ENCODE measurements around the gene HOXB1. TPM values are rescaled to one million over a fixed set of nuclear protein-coding genes. Genes with fewer than 3 reads are reported as not detected.

The HOXB1 gene
- total and polyA plus RNA-seq, 2 of the 13 experiments (the other 11 are each of a cell fraction or from before 2014, with no cell fraction given): not detected

- Histone ChIP-seq H3K9ac (ENCODE audit: insufficient read depth, low read depth, low read length) (no peak overlapping the region), H3K27me3 (ENCODE audit: control insufficient read depth in 1 of 2, insufficient read depth in 2 of 2, low read length in 2 of 2) (peaks cover 0 to 17% of the 10 kb centered on the region in 2 experiments; a peak in 1 of 5 replicates), H4K20me1 (ENCODE audit: insufficient read depth, low read length) (no peaks in the 10 kb centered on the region), H3K27ac (ENCODE audit: extremely low read length, insufficient read depth, low read length) (no peak overlapping the region), H3K4me1 (ENCODE audit: insufficient read depth, low read length) (no peaks in the 10 kb centered on the region), H3K79me2 (ENCODE audit: insufficient read depth, low read length) (no peaks in the 10 kb centered on the region), H3K4me2 (ENCODE audit: low read depth, low read length) (no peak overlapping the region), H2AFZ (ENCODE audit: low read length) (no peak overlapping the region), H3K9me3 (ENCODE audit: low read length) (no peaks in the 10 kb centered on the region), H3K4me3 (replicated peaks in 1 of 3; ENCODE audit: insufficient read depth in 1 of 3, low read depth in 2 of 3, low read length in 3 of 3) (no peak overlapping the region), H3K36me3 (replicated peaks in 1 of 2; ENCODE audit: control insufficient read depth in 1 of 2, insufficient read depth in 2 of 2, low read length in 2 of 2) (no peaks in the 10 kb centered on the region)
- ChIA-PET CTCF (ENCODE audit: low intra/inter-chr PET ratio, low total read pairs) (no interaction called here), POLR2A (no interaction called here)
- in situ Hi-C loops (cut with HindIII; ENCODE audit: extremely low pct_ligation_motif_present, low pct_unique_long_range_greater_than_20kb) (no loop called here), intact Hi-C loops (cut with micrococcal nuclease; ENCODE audit: unreplicated experiment) (no loop called here)
- FAIRE-seq (no peak), DNase-seq (ENCODE audit: low spot score) (no peak), ATAC-seq (no peak)
- WGBS (ENCODE audit: low lambda C conversion rate): 0% methylated on average over 6 of the region's 6 CpGs
- TF ChIP-seq MAFK (conservative IDR thresholded peaks at IDR 0.05 in 1 of 2, IDR thresholded peaks at IDR 0.05 in 1 of 2; ENCODE audit: low read length in 2 of 2): peak; percentile 30 to 59
- no peak for TF ChIP-seq ZNF260 (CRISPR knock-in tag; IDR thresholded peaks at IDR 0.05; ENCODE audit: borderline replicate concordance, low read depth)
- no TSS peak for BruUV-seq (replicated peaks)
Measured at GRCh38 chr17:48513666-48514455, 16.9 kb downstream of the HOXB1 start.

DNA sequence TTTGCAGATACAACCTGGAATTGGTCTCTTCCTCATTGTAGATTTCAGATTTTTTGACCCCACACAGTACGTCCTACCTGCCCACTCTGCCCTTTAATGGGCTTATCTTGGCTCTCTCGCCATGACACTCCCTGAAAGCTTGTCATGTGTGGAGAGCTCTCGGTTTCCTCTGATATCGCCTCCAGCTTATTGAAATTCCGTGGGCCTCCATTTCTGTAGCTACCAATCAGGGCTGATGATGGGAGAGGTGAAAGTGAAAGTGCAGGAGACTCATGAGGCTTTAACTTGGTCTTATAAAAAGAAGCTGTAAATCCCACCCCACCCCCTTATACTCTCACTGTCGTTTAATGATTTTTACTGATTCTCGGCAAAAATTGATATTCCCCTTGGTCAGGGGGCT is 17.7 kb downstream of the HOXB1 start:
- ChIA-PET POLR2A (no interaction called here), CTCF (ENCODE audit: low intra/inter-chr PET ratio, low total read pairs) (no interaction called here)
- peaks cover 0 to 17% of the 10 kb centered on the region in 2 experiments; a peak in 1 of 5 replicates for H3K27me3 ChIP-seq (ENCODE audit: control insufficient read depth in 1 of 2, insufficient read depth in 2 of 2, low read length in 2 of 2)
- no peaks in the 10 kb centered on the region for H3K36me3 ChIP-seq (replicated peaks in 1 of 2; ENCODE audit: control insufficient read depth in 1 of 2, insufficient read depth in 2 of 2, low read length in 2 of 2)
- H3K9ac ChIP-seq (ENCODE audit: insufficient read depth, low read depth, low read length): no peak overlapping the region
- no peak overlapping the region for H3K27ac ChIP-seq (ENCODE audit: extremely low read length, insufficient read depth, low read length)
- no TSS peak for BruUV-seq (replicated peaks)
- H3K4me2 ChIP-seq (ENCODE audit: low read depth, low read length): no peak overlapping the region
- intact Hi-C loops (cut with micrococcal nuclease; ENCODE audit: unreplicated experiment): no loop called here
- H2AFZ ChIP-seq (ENCODE audit: low read length): no peak overlapping the region
- in situ Hi-C loops (cut with HindIII; ENCODE audit: extremely low pct_ligation_motif_present, low pct_unique_long_range_greater_than_20kb): no loop called here
- H3K79me2 ChIP-seq (ENCODE audit: insufficient read depth, low read length): no peaks in the 10 kb centered on the region
- no peaks in the 10 kb centered on the region for H3K9me3 ChIP-seq (ENCODE audit: low read length)
- ATAC-seq (no peak), DNase-seq (ENCODE audit: low spot score) (no peak), FAIRE-seq (no peak)
- no peaks in the 10 kb centered on the region for H4K20me1 ChIP-seq (ENCODE audit: insufficient read depth, low read length)
- TF ChIP-seq CBX5 (CRISPR knock-in tag; IDR thresholded peaks at IDR 0.05; ENCODE audit: borderline replicate concordance) (no peak), ZNF30 (CRISPR knock-in tag; IDR thresholded peaks at IDR 0.05) (no peak), ZNF547 (CRISPR knock-in tag; IDR thresholded peaks at IDR 0.05) (no peak), FOXK2 (IDR thresholded peaks at IDR 0.05) (no peak)
- H3K4me3 ChIP-seq (replicated peaks in 1 of 3; ENCODE audit: insufficient read depth in 1 of 3, low read depth in 2 of 3, low read length in 3 of 3): no peak overlapping the region
- H3K4me1 ChIP-seq (ENCODE audit: insufficient read depth, low read length): no peaks in the 10 kb centered on the region
- WGBS (ENCODE audit: low lambda C conversion rate): 15% methylated on average over 7 of the region's 7 CpGs
